Muscle layer of colon (tissue), 2 donors: Measurements from ENCODE around the gene ZFPM1.

ENCODE experiments used
- H3K27ac ChIP-seq: one replicate; pipeline ENCODE4 v1.7.0; 2013; ENCODE audit warnings: low read depth, mild to moderate bottlenecking, low read length, moderate library complexity
- H3K27me3 ChIP-seq, 2 donors: one replicate each; pipeline ENCODE4 v1.7.0; 2013; ENCODE audit warnings: low read length in 2 of 2, mild to moderate bottlenecking in 2 of 2; ENCODE audit not compliant: insufficient read depth in 2 of 2, control insufficient read depth in 1 of 2
- H3K36me3 ChIP-seq: one replicate; pipeline ENCODE4 v1.7.0; 2013; ENCODE audit warnings: mild to moderate bottlenecking, low read length; ENCODE audit not compliant: insufficient read depth
- H3K4me1 ChIP-seq: one replicate; pipeline ENCODE4 v1.7.0; 2013; ENCODE audit warnings: mild to moderate bottlenecking, low read length; ENCODE audit not compliant: insufficient read depth
- H3K4me3 ChIP-seq, 2 donors: one replicate each; pipeline ENCODE4 v1.7.0; 2013; ENCODE audit warnings: low read length in 2 of 2, low read depth in 1 of 2, mild to moderate bottlenecking in 1 of 2, moderate library complexity in 1 of 2
- H3K9ac ChIP-seq: one replicate; pipeline ENCODE4 v1.7.0; 2013; ENCODE audit warnings: low read length
- H3K9me3 ChIP-seq: one replicate; pipeline ENCODE4 v1.7.0; 2013; ENCODE audit warnings: mild to moderate bottlenecking, low read length
- donor health status: abdominal sarcoma.
- donor health status: Adenocarcinoma of cecum.

Gene ZFPM1

DNA sequence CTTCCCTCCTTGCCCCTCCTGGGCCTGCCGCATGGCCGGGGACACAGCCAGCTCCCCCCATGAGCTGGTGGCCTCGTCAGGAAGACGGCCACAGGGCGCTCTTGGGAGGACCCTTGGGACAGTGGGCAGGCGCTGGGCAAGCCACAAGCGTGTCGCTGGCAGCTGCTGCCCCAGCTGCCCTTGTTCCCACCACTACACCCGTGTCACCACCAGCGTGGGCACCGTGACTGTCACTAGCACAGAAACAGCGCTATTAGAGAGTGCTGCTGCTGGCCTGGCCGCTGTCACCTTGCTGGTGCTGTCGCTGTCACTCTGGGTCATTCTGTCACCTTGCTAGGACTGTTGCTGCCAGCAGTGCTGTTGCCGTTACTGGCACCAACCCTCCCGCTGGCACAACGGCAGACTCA is 47.2 kb downstream of the ZFPM1 start:
- Histone ChIP-seq H3K27me3 (peaks cover 0 to 15% of the 10 kb centered on the region in 2 donors), H3K27ac (no peak overlapping the region), H3K4me1 (no peaks in the 10 kb centered on the region), H3K9me3 (no peaks in the 10 kb centered on the region), H3K36me3 (no peaks in the 10 kb centered on the region), H3K4me3 (no peak overlapping the region), H3K9ac (no peak overlapping the region)

DNA sequence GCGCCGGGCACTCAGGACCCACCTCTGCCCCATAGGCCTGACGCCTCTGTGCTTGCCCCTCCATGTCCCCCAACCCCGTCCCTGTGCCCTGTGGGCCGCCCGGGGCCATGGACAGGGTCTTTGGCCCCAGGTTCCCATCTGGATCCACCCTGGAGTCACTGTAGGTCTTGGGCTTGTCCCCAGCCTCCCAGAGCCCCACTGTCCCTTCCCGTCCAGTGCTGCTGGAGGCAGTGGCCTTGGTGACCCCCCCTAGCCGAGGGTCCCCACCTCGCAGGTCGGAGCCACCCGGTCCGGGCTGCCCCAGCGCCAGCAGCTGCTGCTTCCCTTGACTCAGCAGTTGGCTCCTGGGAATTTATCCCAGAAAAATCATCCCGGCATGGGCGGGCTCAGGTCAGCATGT is 49.3 kb downstream of the ZFPM1 start:
- H3K27ac ChIP-seq: no peak overlapping the region
- no peak overlapping the region for H3K9ac ChIP-seq
- H3K4me3 ChIP-seq: no peak overlapping the region
- H3K36me3 ChIP-seq: no peaks in the 10 kb centered on the region
- H3K4me1 ChIP-seq: no peaks in the 10 kb centered on the region
- no peaks in the 10 kb centered on the region for H3K9me3 ChIP-seq
- peaks cover 0 to 15% of the 10 kb centered on the region in 2 donors for H3K27me3 ChIP-seq

DNA sequence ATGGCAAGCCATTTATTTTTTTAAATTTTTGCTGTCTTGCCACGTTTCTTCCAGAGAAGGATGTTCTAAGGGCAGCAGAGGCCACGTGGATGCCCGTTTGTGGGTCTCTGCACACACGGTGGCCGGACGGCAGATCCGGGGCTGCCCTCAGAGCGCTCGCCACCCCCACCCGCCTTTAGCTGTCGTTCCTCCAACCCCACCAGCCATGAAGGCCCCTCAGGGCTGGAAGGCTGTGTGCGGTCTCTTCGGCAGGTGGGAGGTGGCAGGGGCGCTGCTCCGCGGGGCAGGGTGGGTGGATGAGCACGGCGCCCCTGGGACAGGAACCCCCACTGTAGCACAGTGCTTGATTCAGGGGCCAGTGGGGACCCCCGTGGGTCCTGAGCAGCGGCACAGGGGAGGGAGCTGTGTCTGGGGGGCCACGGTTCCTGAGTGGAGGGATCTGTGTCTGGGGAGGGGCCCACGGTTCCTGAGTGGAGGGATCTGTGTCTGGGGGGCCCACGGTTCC is 49.7 kb downstream of the ZFPM1 start:
- Histone ChIP-seq H3K4me1 (no peaks in the 10 kb centered on the region), H3K4me3 (no peak overlapping the region), H3K36me3 (no peaks in the 10 kb centered on the region), H3K9me3 (no peaks in the 10 kb centered on the region), H3K9ac (no peak overlapping the region), H3K27ac (no peak overlapping the region), H3K27me3 (peaks cover 0 to 15% of the 10 kb centered on the region in 2 donors)

DNA sequence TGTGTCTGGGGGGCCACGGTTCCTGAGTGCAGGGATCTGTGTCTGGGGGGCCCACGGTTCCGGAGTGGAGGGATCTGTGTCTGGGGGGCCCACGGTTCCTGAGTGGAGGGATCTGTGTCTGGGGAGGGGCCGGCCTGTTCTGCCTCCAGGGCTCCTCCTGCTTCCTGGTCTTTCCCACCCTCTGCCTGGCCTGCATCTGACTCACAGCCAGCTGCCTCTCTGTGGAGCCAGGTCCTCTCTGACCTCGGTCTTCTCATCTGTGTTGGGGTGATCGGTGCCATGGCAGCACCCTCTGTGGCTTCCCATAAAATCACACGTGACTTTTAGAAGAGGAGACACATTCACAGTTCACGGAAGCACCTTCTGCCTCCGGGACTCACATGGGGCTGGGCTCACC is 50.3 kb downstream of the ZFPM1 start:
- Histone ChIP-seq H3K36me3 (no peaks in the 10 kb centered on the region), H3K9ac (no peak overlapping the region), H3K4me3 (no peak overlapping the region), H3K9me3 (no peaks in the 10 kb centered on the region), H3K27ac (no peak overlapping the region), H3K27me3 (peaks cover 0 to 15% of the 10 kb centered on the region in 2 donors), H3K4me1 (no peaks in the 10 kb centered on the region)

DNA sequence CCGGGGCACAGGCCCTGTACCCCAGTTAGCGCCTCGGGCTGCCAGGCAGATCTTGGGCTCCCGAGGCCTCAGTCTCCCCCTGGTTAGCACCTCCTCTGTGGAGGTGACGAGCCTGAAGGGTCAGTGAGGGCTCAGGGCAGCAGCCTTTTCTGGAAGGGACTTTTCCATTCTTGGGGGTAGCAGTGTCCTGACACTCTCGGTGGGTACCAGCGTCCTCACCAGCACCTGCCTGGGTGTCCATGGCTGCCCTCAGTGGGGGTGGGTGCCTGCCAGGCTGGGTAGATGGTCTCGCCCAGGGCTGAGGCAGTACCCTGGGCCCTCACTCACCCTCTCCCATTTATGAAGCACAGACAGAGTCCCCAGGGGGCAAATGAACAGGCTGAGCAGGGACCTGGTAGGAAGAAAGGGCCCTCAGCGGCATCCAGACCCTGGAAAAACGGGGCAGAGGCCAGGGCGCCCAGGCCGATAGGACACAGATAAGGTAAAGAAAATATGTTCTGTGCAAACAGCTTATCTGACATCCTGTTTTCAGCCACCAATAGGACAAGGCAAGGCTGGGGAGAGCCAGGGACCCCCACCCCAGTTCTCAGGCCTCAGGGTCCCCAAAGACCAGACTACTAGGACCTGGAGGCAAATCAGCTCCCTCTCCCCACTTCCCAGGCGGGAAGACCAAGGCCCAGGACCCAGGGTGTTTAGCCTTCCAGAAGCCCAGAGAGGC is 50.9 kb downstream of the ZFPM1 start:
- Histone ChIP-seq H3K9me3 (no peaks in the 10 kb centered on the region), H3K27me3 (peaks cover 0 to 10% of the 10 kb centered on the region in 2 donors), H3K4me3 (no peak overlapping the region), H3K9ac (no peak overlapping the region), H3K27ac (no peak overlapping the region), H3K36me3 (no peaks in the 10 kb centered on the region), H3K4me1 (no peaks in the 10 kb centered on the region)

DNA sequence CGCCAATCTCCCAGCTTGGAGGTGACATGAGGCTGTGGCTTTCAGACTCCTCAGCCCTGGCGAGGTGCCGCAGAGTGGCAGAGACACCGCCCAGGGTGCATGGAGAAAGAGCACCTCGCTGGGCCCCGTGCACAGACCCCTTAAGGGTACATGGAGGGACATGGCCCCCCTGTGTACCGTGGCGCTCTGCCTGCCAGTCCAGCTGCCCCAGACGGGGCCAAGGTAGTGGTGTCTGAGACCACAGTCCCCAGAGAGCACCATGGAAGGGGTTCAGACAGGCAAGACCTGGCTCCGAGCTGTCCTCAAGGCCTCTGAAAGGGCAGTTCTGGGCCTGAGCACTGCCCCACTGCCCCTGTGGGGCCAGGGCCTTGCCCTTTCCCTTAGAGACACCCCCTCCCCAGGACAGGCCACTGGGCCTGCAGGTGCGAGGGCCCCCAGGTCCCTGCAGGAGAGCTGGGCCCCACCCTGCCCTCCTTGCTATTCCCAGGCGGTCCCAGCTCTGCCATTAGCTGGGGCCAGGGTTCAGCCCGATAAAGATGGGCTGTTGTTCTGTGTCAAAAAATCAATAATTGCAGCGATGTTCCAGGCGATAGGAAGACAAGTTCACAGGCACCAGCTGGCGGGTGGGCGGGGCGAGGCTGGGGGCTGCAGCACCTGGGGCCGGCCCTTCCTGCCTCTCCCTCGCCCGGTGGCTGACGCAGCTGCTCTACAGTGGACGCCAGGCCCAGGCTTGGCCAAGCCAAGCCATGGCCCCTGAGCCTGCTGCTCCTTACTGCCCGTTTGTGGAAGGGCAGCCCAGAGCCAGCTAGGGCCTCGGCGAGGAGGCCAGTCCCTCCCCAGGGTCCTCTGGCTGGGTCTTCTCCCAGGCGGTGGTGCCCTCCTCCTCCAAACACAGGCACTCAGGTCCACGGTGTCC is 51.7 kb downstream of the ZFPM1 start:
- H3K4me1 ChIP-seq: no peaks in the 10 kb centered on the region
- H3K4me3 ChIP-seq: no peak overlapping the region
- no peak overlapping the region for H3K9ac ChIP-seq
- H3K27ac ChIP-seq: no peak overlapping the region
- H3K27me3 ChIP-seq: peaks cover 0 to 8% of the 10 kb centered on the region in 2 donors
- H3K36me3 ChIP-seq: no peaks in the 10 kb centered on the region
- H3K9me3 ChIP-seq: no peaks in the 10 kb centered on the region

DNA sequence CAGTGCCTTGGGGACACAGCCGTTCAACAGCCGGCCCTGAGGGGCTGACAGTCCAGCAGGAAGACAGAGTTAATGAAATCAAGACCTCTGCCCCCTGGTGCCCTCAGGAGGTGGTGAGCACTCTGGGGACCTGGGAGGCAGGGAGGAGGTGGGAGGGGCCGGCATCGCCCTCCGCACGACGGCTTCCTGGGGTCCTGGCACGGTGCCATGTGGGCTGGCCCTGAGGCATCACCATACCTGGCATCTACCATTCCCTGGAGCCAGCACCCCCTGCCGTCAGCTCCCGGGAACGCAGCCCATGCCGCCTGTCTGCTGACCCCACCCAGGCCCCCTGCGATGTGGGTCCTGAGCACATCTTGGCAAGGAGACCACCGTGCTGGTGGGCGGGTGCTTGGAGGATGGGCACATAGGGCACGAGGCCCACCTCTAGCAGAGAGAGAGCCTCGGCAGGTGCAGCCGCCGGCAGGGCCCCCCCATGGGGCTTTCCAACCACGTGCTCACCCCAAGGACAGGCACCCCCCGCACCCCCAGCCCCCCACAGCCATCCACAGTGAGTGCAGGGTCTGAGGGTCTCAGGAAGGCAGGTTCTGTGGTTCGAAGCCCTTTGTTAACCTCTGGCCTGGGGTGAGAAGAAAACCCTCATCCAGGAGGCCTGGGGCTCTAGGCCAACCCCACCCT is 52.5 kb downstream of the ZFPM1 start:
- H3K4me1 ChIP-seq: no peaks in the 10 kb centered on the region
- no peak overlapping the region for H3K9ac ChIP-seq
- H3K9me3 ChIP-seq: no peaks in the 10 kb centered on the region
- peaks cover 0 to 6% of the 10 kb centered on the region in 2 donors for H3K27me3 ChIP-seq
- H3K27ac ChIP-seq: no peak overlapping the region
- no peaks in the 10 kb centered on the region for H3K36me3 ChIP-seq
- no peak overlapping the region for H3K4me3 ChIP-seq

DNA sequence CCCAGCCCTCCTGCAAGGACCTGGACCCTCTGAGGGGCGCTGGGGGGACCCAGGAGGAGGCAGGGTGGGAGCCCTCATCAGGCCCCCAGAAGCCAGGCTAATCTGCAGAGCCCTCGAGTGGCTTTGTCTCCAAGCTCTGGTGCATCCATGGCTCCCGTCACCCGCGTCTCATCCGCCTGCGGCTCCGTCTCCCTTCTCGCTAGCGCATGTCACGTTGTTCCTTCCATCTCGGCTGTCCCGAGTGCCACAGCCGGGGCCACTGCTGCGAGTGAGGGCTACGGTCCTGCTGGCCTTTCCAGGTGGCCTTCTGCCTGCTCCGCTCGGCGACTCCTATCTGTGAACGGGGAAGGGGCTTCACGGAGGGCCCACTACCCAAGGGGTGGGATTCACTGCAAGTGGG is 53.6 kb downstream of the ZFPM1 start:
- H3K27ac ChIP-seq: no peak overlapping the region
- peaks cover 0 to 8% of the 10 kb centered on the region in 2 donors for H3K27me3 ChIP-seq
- no peaks in the 10 kb centered on the region for H3K9me3 ChIP-seq
- H3K36me3 ChIP-seq: no peaks in the 10 kb centered on the region
- H3K4me3 ChIP-seq: no peak overlapping the region
- no peaks in the 10 kb centered on the region for H3K4me1 ChIP-seq
- no peak overlapping the region for H3K9ac ChIP-seq

DNA sequence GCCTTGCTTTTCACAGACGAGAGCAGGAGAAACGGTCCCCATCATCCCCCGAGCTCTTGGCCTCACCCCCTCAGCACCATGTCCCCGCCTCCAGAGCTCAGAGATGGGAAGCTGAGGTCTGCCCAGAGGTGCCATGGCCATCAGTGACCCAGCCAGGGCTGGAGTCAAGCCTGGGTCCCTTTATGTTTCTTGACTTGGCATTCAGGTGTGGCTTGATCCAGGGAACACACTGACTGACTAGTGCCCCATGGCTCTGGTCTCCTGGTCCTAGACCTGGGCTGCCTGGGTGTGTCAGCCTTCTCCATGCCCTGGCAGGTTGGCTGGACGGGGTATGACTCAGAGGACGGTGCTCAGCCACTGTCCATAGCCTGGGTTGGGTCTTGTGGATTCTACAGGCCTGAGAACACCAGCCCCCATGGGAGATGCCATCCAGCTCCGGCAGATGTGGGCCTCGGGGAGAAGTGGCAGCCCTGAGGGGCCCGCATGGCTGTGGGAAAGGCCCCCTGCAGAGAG is 54.2 kb downstream of the ZFPM1 start:
- H3K4me3 ChIP-seq: no peak overlapping the region
- no peak overlapping the region for H3K9ac ChIP-seq
- no peaks in the 10 kb centered on the region for H3K4me1 ChIP-seq
- H3K9me3 ChIP-seq: no peaks in the 10 kb centered on the region
- peaks cover 0 to 14% of the 10 kb centered on the region in 2 donors for H3K27me3 ChIP-seq
- H3K36me3 ChIP-seq: no peaks in the 10 kb centered on the region
- no peak overlapping the region for H3K27ac ChIP-seq

DNA sequence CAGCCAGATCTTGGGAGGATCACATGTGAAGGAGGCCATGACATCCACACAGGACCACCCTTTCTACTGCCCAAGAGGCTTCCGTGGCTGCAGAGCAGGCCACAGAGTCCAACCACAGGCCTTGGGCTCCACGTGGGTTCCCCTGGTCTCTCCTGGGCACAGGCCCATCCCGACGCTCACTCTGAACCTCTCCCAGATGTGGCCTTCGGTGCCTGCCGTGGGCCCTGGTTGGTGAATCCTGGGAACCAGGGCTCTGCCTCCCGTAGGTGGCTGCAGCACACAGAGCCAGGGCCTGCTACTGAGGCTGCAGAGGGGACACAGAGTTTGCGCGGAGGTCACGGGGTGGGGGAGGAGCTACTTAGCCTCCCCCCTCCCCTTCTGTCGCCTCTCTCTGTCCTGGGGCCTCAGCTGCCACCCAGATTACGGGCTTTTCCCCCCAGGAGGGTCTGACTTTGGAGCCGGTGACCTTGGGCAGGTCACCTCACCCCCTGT is 55.3 kb downstream of the ZFPM1 start:
- no peak overlapping the region for H3K9ac ChIP-seq
- no peak overlapping the region for H3K27ac ChIP-seq
- no peak overlapping the region for H3K4me3 ChIP-seq
- H3K4me1 ChIP-seq: no peaks in the 10 kb centered on the region
- peaks cover 0 to 23% of the 10 kb centered on the region in 2 donors for H3K27me3 ChIP-seq
- H3K36me3 ChIP-seq: no peaks in the 10 kb centered on the region
- H3K9me3 ChIP-seq: no peaks in the 10 kb centered on the region
